Measurements from ENCODE around the gene ECHS1.
"Not testable (repeated sequence)": the region's sequence is repeated elsewhere in the genome, so short reads cannot be mapped to it uniquely, and the experiment has no call there.

The ECHS1 gene

DNA sequence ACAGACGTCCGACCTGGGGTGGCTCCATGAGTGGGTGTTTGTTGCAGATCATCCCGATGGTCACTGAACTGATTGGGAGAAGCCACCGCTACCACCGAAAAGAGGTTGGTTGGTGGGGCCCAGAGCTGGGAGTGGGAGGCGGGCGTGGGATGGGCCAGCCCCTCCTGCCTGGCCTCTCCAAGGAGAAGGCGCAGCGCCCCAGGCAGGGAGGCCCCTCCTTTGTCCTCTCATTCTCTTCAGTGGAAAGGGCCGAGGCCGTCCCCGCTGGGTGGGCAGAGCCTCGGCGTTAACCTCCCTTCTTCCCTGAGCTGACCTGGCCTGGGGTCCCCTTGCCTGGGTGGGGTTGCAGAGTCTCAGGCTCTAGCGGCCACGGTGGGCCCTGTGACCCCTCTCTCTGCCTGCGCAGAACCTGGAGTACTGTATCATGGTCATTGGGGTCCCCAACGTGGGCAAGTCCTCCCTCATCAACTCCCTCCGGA, 26.0 kb upstream of the ECHS1 start:
- DNase-seq (ENCODE audit: low read depth in 2 of 2) = no peak

DNA sequence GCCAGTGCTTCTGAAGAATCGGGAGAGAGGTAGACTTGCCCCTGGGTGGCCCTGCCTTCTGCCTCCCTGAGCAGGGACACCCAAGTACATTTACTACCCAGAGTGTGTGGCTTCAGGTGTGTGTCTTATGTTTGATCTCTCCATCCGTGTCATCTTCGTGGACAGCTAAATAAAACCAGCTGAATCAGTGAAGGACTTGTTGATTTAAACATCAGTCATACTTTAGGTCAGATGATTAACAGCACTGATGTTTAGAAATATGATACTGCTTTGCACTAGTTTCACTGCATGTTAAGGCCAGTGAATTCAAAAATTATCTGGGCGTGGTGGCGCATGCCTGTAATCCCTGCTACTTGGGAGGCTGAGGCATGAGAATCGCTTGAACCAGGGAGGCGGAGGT, 24.8 kb upstream of the ECHS1 start:
- no peak for DNase-seq (ENCODE audit: low read depth in 2 of 2)

DNA sequence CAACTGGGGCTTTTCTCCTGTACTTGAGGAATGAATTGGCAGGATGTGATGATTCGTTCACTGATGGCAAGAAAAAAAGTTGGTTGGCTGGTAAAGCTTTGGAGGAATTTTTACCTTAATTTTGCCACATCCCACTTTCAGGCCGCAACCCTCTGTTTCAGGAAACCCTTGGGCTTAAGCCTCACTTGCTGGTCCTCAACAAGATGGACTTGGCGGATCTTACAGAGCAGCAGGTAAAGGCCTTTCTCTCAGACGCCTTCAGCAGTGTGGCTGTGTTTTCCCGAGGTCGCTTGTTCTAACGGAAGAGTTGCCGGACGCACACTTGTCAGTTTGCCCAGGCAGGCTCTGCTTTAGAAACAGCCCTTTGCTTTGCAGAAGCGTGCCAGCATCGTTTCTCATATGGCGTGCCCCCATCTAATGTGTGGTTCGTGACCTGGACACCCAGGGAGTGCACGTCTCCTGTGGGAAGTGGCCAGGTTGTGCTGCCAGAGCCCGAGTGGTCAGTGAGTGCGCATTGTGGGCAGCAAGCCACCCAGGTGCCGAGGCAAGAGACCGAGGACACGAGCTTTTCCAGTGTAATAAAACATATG, 23.0 kb upstream of the ECHS1 start:
- DNase-seq (ENCODE audit: low read depth in 2 of 2) = no peak

DNA sequence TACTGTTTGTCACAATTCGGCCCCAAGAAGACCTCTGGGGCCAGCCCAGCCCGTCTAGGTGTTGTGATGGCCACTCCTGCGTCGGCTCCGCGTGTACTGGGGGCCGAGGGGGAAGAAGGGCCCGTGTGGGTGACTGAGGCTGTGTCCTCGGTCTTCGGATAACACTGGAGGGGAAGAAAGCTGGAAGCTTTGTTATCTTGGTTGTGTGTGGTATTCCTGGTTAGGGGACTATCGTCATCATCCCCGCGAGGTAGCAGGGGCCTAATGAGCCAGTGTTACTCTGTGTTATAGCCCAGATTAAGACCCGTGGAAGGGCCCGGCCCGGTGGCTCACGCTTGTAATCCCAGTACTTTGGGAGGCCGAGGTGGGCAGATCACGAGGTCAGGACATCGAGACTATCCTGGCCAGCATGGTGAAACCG, 21.7 kb upstream of the ECHS1 start:
- DNase-seq (ENCODE audit: low read depth in 2 of 2) = no peak

DNA sequence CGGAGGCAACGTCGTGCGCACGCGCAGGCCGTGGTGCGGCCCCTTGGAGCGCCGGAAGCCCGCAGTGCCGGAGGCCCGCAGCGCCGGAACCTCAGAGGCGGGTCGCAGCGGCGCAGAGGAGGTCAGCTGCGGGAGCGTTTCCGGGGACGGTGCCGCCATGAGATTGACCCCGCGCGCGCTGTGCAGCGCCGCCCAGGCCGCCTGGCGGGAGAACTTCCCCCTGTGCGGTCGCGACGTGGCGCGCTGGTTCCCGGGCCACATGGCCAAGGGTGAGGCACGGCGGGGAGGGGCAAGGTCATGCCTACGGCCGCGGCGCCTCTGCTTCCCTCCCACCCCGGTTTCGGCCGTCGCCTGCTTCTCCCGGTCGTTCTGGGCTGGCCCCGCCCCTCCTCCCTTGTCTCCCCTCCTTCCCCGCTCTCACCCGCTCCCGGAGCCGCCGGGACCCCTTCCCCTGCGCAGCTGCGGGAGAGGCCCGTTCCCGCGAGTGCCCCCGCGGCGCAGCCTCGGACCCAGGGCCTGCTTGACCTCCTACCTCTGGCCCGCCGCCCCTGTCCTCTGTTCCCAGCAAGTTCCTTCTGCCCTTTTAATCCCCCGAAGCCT, 21.0 kb upstream of the ECHS1 start, which contains the start of gene MTG1:
TSS of gene MTG1 (plus strand) at position 94 of the 600 bp plus-strand sequence. CDS start at position 158, 64 bp downstream.
- peak; percentile 83 to 92 for DNase-seq (ENCODE audit: low read depth in 2 of 2)

DNA sequence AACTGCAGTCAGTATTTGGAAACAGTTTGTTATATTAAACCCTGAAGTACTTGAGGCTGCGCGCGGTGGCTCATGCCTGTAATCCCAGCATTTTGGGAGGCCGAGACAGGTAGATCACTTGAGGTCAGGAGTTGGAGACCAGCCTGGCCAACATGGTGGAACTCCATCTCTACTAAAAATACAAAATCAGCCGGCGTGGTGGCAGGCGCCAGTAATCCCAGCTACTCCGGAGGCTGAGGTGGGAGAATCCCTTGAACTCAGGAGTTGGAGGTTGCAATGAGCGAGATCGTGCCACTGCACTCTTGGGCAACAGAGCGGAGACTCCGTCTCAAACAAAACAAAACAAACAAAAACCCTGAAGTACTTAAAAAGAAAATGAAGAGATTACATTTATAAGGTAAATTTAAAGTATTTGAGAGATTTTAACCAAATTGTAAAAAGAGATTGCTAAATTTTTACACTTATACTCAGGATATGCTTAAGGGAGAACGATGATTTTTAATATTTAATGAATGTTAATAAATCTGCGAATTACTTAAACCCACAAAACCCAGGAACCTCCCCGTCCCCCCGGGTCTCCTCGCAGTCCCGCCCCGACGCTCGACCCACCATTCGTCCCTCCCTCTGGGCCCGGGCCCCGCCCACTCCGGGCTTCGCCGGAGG, 20.4 kb upstream of the ECHS1 start:
- no peak for DNase-seq (ENCODE audit: low read depth in 2 of 2)

DNA sequence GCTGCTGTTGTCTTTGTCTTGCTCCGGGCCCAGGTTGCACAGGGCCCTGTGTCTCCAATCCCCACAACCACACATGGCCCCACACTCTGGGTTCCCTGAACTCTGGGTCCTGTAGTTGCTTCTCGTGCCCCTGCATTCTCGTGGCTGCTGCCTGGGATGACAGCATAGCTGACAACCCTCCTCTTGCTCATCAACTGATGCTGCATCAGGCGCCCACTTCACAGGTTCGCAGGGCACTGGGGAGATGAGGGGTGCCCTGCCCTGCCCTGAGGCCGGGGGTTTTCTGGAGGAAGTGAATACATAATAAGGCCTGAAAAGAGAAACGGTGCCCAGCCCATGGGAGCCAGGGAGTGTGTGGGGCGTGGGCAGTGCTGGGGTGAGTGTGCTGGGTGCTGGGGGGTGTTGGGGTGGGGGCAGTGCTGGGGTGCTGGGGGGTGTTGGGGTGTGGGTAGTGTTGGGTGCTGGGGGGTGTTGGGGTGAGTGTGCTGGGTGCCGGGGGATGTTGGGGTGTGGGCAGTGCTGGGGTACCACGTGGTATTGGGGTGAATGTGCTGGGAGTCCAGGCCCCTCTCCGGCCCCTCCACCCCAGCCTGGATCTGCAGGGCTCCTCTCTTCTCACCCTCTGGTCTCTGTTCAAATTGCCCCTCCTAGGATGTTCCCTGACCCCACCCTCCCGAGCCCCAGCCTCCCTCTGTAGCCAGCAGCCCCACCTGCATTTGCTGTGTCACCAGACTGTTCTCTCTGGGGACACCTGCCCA, 18.8 kb upstream of the ECHS1 start:
- no peak for DNase-seq (ENCODE audit: low read depth in 2 of 2)

DNA sequence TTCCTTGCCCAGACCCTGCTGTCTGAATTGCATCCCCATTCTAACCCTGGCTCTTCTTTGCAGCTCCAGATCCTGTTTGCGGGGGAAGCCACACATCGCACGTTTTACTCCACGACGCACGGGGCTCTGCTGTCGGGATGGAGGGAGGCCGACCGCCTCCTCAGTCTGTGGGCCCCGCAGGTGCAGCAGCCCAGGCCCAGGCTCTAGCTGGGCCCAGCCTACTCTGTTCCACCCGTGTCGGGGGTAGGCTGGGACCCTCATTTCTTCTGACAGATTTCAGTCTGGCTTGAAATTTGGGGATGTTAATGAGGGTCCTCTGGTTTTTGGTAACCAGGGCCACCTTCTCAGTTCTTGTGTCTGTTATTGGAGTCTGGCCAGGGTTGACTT, 18.1 kb upstream of the ECHS1 start:
- DNase-seq (ENCODE audit: low read depth in 2 of 2) = no peak

DNA sequence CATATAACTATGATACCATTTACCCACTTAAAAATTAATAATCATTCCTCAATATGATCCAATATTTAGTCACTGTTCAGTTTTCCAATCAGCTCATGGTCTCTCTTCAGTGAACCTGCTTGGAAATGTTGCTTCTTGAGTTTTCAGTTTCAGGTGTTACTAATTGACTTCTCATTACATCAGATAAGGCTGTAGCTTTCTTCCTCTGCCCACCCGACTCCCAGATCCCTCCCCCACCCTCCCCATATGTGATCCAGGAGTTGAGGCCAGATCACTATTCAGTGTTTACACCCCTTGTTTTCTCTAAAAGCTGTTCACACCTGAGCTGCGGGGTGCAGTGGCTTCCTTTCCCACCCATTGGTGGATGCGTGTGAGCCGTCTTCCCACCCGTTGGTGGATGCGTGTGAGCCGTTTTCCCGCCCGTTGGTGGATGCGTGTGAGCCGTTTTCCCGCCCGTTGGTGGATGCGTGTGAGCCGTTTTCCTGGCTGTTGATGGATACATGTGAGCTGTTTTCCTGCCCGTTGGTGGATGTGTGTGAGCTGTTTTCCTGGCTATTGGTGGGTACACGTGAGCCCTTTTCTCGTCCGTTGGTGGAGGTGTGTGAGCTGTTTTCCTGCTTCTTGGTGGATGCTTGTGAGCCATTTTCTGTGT, 17.6 kb upstream of the ECHS1 start:
- no peak for DNase-seq (ENCODE audit: low read depth in 2 of 2)

DNA sequence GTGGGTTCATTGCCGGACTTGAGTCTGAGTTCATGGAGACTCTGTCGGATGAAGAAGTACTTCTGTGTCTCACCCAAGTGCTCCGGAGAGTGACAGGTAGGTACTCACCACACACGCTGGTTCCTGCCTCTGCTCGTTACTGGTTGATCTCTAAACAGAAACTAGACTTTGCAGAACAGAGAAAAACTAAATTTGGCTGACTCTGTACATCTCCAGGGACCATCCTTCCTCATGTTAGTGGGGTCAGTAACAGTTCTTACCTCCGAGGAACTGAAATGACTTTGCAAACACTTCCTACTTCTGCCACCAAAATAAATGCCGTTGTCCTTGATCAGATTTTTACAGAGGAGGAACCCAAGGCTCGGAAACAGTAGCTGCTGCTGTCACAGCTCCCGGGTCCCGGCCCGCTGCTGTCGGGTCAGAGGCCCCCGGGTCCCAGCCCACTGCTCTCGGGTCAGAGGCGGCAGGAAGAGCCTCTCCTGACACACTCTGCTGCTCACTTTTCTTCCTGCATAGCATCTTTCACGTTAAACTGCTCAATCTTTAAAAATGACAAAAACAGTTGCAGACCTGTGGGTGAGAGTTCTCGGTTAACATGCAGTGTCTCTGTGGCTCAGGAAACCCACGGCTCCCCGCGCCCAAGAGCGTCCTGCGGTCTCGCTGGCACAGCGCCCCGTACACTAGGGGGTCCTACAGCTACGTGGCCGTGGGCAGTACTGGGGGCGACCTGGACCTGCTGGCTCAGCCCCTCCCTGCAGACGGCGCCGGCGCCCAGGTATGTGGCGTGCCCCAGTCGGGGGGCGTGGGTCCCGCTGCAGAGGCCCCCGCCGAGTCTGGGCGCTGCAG, 16.0 kb upstream of the ECHS1 start:
- DNase-seq (ENCODE audit: low read depth in 2 of 2) = no peak

DNA sequence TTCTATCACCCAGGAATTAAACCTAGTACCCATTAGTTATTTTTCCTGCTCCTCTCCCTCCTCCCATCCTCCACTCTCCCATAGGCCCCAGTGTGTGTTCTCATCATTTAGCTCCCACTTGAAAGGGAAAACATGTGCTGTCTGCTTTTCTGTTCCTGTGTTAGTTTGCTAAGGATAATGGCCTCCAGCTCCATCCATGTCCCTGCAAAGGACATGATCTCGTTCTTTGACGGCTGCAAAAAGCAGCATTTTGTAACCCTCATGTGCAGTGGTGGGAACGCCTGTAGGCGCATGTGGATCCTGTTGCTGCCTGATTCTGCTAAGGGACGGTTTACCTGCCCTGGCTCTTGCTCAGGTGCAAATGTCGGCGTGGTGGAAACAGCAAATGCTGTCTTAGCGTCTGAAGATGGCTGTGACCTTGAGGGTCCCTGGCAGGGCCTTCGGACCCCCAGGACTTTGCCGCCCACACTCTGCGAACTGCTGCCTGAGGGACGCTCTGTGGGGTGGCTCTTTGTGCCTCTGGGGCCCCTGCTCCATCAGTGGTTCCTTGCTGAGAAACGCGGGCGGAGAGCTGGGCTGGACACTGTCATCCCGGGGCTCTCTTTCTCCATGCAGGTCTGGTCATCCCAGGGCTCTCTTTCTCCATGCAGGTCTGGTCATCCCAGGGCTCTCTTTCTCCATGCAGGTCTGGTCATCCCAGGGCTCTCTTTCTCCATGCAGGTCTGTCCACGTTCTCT, 15.2 kb upstream of the ECHS1 start:
- DNase-seq (ENCODE audit: low read depth in 2 of 2) = no peak

DNA sequence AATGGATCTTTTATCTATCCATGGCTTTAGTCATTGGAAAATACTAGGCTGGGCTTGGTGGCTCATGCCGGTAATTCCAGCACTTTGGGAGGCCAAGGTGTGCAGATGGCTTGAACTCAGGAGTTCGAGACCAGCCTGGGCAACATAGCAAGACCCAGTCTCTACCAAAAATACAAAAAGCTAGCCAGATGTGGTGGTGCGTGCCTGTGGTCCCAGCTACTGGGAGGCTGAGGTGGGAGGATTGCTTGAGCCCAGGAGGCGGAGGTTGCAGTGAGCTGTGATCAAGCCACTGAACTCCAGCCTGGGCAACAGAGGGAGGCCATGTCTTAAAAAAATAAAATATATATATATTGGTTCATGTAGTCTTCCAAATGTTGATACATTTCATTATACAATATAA, 13.8 kb upstream of the ECHS1 start:
- DNase-seq (ENCODE audit: low read depth in 2 of 2) = not testable (repeated sequence)

DNA sequence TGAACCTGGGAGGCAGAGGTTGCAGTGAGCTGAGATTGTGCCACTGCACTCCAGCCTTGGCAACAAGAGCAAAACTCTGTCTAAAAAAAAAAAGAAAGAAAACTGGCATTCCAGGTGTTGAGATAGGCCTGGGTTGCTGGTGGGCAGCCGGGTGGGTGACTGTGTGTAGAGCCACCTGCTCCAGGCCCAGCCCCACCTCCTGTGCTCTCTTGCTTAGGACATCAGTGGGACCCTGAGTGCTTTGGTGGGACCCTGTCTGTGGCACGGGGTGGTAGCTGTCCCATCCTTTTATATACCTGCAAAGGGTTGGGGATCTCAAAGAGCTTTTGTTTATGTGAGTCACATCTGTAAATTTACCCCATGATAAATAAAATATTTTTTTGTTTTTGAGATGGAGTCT, 12.1 kb upstream of the ECHS1 start:
- DNase-seq (ENCODE audit: low read depth in 2 of 2) = no peak

DNA sequence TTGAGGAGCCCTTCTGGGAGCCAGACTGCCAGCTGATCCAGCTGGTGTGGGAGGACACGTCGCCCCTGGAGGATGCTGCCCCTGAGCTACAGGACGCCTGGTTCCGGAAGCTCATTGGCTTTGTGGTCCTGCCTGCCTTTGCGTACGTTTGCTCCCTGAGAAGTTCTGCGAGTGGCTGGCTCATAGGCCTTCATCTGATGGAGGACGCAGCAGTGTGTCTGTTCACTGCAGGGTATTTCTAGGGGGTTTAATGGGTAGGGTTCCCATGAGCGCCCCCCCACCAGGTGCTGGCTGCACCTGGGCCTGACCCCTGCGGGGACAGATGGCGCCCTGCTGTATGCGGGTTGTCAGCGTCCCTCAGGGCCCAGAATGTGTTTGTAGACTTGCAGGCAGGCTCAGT, 10.9 kb upstream of the ECHS1 start:
- DNase-seq (ENCODE audit: low read depth in 2 of 2) = no peak

DNA sequence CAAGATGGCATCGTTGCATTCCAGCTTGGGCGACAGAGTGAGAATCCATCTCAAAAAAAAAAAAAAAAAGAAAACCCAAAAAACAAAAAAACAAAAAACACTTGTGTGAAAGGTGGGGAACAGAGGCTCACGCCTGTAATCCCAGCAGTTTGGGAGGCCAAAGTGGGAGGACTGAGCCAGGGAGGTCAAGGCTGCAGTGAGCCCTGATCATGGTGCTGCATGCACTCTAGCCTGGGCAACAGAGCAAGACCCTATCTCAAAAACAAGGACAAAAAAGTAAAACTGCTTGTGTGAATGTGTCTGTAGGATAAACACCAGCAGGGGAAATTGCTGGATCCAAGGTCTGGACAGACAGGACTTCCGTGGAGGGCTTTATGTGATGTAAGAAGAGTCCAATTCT, 10.4 kb upstream of the ECHS1 start:
- DNase-seq (ENCODE audit: low read depth in 2 of 2) = no peak

DNA sequence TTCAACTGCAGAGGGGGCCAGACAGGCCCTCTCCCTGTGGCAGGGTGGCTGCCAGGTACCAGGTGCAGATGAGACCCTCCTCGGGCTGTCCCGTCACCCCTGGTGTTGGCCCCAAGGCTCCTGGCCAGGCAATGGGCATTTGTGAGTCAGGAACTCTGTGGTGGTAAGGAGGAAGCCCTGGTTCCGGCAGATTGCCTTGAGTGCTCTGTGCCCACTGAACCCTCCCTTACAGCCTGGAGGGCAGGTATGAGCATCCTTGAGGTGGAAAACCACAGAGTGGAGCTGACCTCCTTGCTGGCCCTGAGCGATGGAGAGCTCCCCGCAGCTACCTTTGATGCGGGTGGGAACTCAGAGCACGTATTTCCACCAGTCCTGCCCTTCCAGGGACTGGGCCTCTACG, 7.9 kb upstream of the ECHS1 start:
- DNase-seq (ENCODE audit: low read depth in 2 of 2) = no peak

DNA sequence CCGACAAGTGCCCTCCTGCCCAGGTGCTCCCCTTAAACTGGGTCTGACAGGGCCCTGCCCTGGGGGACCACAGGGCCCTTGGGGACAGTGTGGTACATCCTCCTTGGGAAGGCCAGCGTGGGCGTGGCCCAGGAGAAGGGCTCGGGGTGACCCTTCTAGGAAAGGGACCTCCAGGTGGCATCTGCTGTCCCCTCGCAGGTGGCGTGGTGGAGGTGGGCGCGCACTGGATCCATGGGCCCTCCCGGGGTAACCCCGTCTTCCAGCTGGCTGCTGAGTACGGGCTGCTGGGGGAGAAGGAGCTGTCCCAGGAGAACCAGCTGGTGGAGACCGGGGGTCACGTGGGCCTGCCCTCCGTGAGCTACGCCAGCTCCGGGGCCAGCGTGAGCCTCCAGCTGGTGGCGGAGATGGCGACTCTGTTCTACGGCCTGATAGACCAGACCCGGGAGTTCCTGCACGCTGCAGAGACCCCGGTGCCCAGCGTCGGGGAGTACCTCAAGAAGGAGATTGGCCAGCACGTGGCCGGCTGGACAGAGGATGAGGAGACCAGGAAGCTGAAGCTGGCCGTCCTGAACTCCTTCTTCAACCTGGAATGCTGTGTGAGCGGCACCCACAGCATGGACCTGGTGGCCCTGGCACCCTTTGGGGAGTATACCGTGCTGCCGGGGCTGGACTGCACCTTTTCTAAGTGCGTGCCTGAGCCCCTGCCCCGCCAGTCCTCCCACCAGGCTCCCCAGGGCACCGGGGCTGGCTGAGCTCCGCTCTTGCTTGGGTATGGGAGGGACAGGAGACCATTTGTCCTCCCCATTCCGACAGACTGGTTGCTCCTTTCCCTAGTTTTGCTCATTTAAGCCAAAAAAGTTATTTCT, 6.9 kb upstream of the ECHS1 start:
- DNase-seq (ENCODE audit: low read depth in 2 of 2) = no peak

DNA sequence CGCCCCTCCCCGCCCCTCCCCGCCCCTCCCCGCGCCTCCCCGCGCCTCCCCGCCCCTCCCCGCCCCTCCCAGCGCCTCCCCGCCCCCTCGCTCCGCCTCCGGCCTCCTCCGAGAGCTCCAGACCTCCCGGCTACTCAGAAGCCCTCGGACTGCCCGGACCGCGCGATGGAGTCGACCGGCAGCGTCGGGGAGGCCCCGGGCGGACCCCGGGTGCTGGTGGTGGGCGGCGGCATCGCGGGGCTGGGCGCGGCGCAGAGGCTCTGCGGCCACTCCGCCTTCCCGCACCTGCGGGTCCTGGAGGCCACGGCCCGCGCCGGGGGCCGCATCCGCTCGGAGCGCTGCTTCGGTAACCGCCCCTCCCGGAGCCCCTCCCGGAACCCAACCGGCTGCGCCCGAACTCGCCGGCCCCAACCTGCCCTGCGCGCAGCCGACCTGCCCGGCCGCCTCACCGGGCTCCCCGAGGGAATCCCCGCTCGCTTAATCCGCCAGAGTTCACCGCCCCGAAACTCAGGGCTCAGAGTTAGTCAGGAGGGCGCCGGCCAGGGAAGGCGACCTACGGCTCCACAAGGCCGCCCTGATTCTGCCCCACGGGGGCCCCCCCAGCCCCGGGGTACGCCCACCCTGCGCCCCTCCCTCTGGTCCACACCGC, 6.1 kb upstream of the ECHS1 start, which contains the start of gene PAOX:
TSS of gene PAOX (plus strand) at position 111 of the 649 bp plus-strand sequence. CDS start at position 166, 55 bp downstream.
- DNase-seq (ENCODE audit: low read depth in 2 of 2) = no peak
